Nephron (organoid): ENCODE measurements around the gene BTNL9.

ENCODE experiments used
- H3K27ac Mint-ChIP-seq, 3 experiments: 2 replicates each; pipeline ENCODE4 v1.8.0; 2020; ENCODE audit warnings: mixed read lengths in 3 of 3, mild to moderate bottlenecking in 2 of 3, moderate library complexity in 1 of 3
- H3K27me3 Mint-ChIP-seq: 2 replicates; pipeline ENCODE4 v1.8.0; 2021; ENCODE audit warnings: low read depth, mild to moderate bottlenecking, moderate library complexity, mixed read lengths
- H3K36me3 Mint-ChIP-seq: 2 replicates; pipeline ENCODE4 v1.8.0; 2020; ENCODE audit warnings: low read depth, mixed read lengths
- H3K4me1 Mint-ChIP-seq: 2 replicates; pipeline ENCODE4 v1.8.0; 2020; ENCODE audit warnings: mixed read lengths
- H3K4me3 Mint-ChIP-seq, 3 experiments: 2 replicates each; pipeline ENCODE4 v1.8.0; 2020; ENCODE audit warnings: mild to moderate bottlenecking in 3 of 3, mixed read lengths in 3 of 3, moderate library complexity in 2 of 3
- H3K9me3 Mint-ChIP-seq: 2 replicates; pipeline ENCODE4 v1.8.0; 2020; ENCODE audit warnings: mixed read lengths
- CTCF ChIP-seq, 3 experiments: fragments of 200-600 bp; sonication (generic); IDR thresholded peaks; one replicate each; pipeline ENCODE4 v1.5.0; 2021; ENCODE audit warnings: antibody characterized with exemption in 3 of 3; ENCODE audit not compliant: unreplicated experiment in 3 of 3

Gene BTNL9

GRCh38 chr5:181105391-181106025, 65.4 kb downstream of the BTNL9 start:
- no peak overlapping the region for H3K27ac Mint-ChIP-seq
- H3K4me1 Mint-ChIP-seq = peaks cover 9% of the 10 kb centered on the region
- peaks cover 4% of the 10 kb centered on the region for H3K9me3 Mint-ChIP-seq
- H3K4me3 Mint-ChIP-seq = no peak overlapping the region
- H3K36me3 Mint-ChIP-seq = no peaks in the 10 kb centered on the region
- TF ChIP-seq CTCF (IDR thresholded peaks at IDR 0.05; ENCODE audit: unreplicated experiment in 3 of 3) = no peak
- peaks cover 74% of the 10 kb centered on the region for H3K27me3 Mint-ChIP-seq

GRCh38 chr5:181107699-181108098, 67.6 kb downstream of the BTNL9 start:
- TF ChIP-seq CTCF (IDR thresholded peaks at IDR 0.05; ENCODE audit: unreplicated experiment in 3 of 3) = no peak
- peaks cover 9% of the 10 kb centered on the region for H3K4me1 Mint-ChIP-seq
- H3K27ac Mint-ChIP-seq = no peak overlapping the region
- H3K4me3 Mint-ChIP-seq = no peak overlapping the region
- H3K27me3 Mint-ChIP-seq = peaks cover 96% of the 10 kb centered on the region
- H3K36me3 Mint-ChIP-seq = no peaks in the 10 kb centered on the region
- peaks cover 4% of the 10 kb centered on the region for H3K9me3 Mint-ChIP-seq

- peaks cover 4% of the 10 kb centered on the region for H3K9me3 Mint-ChIP-seq
- H3K27me3 Mint-ChIP-seq = peaks cover 95% of the 10 kb centered on the region
- no peaks in the 10 kb centered on the region for H3K36me3 Mint-ChIP-seq
- H3K4me1 Mint-ChIP-seq = peaks cover 9% of the 10 kb centered on the region
- TF ChIP-seq CTCF (IDR thresholded peaks at IDR 0.05; ENCODE audit: unreplicated experiment in 3 of 3) = no peak
- no peak overlapping the region for H3K27ac Mint-ChIP-seq
- no peak overlapping the region for H3K4me3 Mint-ChIP-seq
These were observed 68.6 kb downstream of the BTNL9 start for GRCh38 chr5:181108578-181109165.

- Mint-ChIP-seq H3K27ac (no peak overlapping the region), H3K36me3 (no peaks in the 10 kb centered on the region), H3K4me3 (no peak overlapping the region), H3K4me1 (peaks cover 5% of the 10 kb centered on the region), H3K9me3 (peaks cover 5% of the 10 kb centered on the region), H3K27me3 (peaks cover 96% of the 10 kb centered on the region)
- no peak for TF ChIP-seq CTCF (IDR thresholded peaks at IDR 0.05; ENCODE audit: unreplicated experiment in 3 of 3)
These were observed 69.5 kb downstream of the BTNL9 start for GRCh38 chr5:181109489-181110013.

- Mint-ChIP-seq H3K27me3 (peaks cover 96% of the 10 kb centered on the region), H3K4me1 (peaks cover 8% of the 10 kb centered on the region), H3K9me3 (peaks cover 14% of the 10 kb centered on the region), H3K4me3 (no peak overlapping the region), H3K36me3 (no peaks in the 10 kb centered on the region), H3K27ac (no peak overlapping the region)
- no peak for TF ChIP-seq CTCF (IDR thresholded peaks at IDR 0.05; ENCODE audit: unreplicated experiment in 3 of 3)
These were observed 70.9 kb downstream of the BTNL9 start for GRCh38 chr5:181111010-181111409.
